SU-DHL-6 (cell line): ENCODE data around the gene ARMC5.

Experiments used
- EZH2phosphoT487 ChIP-seq: fragments of 200-600 bp; sonication (generic), shearing (Covaris generic); conservative IDR thresholded peaks from 2 replicates; pipeline ENCODE4 v1.6.1; 2018; ENCODE audit warnings: mild to moderate bottlenecking, antibody characterized with exemption, low read length, moderate library complexity, mixed read lengths
- TF ChIP-seq, protein P1 (sequence below): fragments of 200-600 bp; sonication (generic); IDR thresholded peaks from one replicate; pipeline ENCODE4 v1.5.1; 2017; ENCODE audit warnings: antibody characterized with exemption, mild to moderate bottlenecking, low read length, moderate library complexity; ENCODE audit not compliant: insufficient read depth, poor library complexity, severe bottlenecking

DNA sequence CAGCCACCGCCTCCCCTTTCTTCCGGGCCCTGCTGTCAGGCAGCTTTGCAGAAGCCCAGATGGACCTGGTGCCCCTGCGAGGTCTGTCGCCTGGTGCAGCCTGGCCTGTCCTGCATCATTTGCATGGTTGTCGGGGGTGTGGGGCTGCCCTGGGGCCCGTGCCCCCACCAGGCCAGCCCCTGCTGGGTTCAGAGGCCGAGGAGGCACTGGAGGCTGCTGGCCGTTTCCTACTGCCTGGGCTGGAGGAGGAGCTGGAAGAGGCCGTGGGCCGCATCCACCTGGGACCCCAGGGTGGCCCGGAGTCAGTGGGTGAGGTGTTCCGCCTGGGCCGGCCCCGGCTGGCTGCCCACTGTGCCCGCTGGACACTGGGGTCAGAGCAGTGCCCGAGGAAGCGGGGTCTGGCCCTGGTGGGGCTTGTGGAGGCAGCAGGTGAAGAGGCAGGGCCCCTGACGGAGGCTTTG lies 7.1 kb downstream of the ARMC5 start:
- no peak for TF ChIP-seq EZH2phosphoT487
- TF ChIP-seq, protein P1, sequence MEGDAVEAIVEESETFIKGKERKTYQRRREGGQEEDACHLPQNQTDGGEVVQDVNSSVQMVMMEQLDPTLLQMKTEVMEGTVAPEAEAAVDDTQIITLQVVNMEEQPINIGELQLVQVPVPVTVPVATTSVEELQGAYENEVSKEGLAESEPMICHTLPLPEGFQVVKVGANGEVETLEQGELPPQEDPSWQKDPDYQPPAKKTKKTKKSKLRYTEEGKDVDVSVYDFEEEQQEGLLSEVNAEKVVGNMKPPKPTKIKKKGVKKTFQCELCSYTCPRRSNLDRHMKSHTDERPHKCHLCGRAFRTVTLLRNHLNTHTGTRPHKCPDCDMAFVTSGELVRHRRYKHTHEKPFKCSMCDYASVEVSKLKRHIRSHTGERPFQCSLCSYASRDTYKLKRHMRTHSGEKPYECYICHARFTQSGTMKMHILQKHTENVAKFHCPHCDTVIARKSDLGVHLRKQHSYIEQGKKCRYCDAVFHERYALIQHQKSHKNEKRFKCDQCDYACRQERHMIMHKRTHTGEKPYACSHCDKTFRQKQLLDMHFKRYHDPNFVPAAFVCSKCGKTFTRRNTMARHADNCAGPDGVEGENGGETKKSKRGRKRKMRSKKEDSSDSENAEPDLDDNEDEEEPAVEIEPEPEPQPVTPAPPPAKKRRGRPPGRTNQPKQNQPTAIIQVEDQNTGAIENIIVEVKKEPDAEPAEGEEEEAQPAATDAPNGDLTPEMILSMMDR = no peak
